ENCODE measurements around the gene DGKG. TPM values are rescaled to one million over a fixed set of nuclear protein-coding genes. Genes with fewer than 3 reads are reported as not detected.

The DGKG gene
- 0.07 and 0.11 TPM in 2 replicates for polyA plus RNA-seq (2013)

DNA sequence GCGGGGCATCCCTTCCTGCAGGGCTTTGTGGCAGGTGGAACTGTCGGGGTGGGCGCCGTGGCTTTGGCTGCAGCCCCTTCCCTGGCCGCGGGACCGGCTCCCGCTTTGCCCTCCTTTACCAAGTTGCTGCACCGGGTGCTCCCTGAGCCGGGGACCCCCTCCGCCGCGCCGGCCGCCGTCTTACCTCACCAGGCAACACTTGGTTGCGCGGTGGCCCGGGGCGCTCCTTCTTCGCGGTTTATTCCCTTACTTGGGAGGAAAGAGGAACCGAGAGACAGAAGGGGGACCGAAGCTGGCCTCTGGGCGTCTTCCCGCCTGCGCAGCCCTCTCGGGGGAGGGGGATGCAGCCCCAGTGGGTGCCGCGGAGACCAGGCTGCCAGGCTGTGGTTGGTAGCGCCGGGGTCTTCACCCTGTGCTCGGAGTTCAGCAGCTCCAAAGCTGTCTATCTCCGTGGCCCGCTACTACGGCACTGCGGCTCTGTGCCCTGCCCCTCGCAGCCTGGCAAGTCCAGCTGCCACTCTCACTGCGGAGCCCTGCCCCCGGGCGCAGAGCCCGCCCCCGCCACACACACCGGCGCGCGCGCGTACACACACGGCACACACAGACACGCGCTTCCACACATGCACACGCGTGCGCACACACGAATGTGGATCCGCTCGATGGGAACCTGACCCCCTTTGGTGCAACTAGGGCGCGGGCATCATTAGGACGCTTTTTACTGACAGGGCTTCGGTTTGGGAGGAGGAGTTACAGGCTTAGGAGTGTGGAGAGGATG lies at the start of gene DGKG:
Gene DGKG, minus strand, starts transcription at position 473 of the 775 bp plus-strand sequence. CDS start 41,775 bp downstream, outside the sequence.
- Histone ChIP-seq H3K36me3 (ENCODE audit: control insufficient read depth in 1 of 2, insufficient read depth in 2 of 2, low read length in 2 of 2) (no peaks in the 10 kb centered on the region), H3K14ac (ENCODE audit: low read length) (no peak within 1 kb of the TSS), H3K23ac (ENCODE audit: low read length) (no peak within 1 kb of the TSS), H3K27me3 (ENCODE audit: insufficient read depth, low read length) (peaks cover 46% of the 10 kb centered on the region), H4K91ac (ENCODE audit: low read depth, low read length) (no peak within 1 kb of the TSS), H3K4ac (ENCODE audit: low read depth, low read length) (no peak within 1 kb of the TSS), H2BK12ac (ENCODE audit: low read length) (no peak within 1 kb of the TSS), H3K9ac (ENCODE audit: low read length) (no peak within 1 kb of the TSS), H2BK120ac (ENCODE audit: insufficient read depth, low read length, poor library complexity) (no peak within 1 kb of the TSS), H2AFZ (ENCODE audit: insufficient read depth, low read length, poor library complexity) (no peak within 1 kb of the TSS), H4K8ac (ENCODE audit: low read depth, low read length) (no peak within 1 kb of the TSS), H3K4me3 (ENCODE audit: low read depth, low read length) (no peak within 1 kb of the TSS), H3K9me3 (ENCODE audit: insufficient read depth, low read depth, low read length) (peaks cover 5% of the 10 kb centered on the region), H3K4me1 (ENCODE audit: control insufficient read depth in 1 of 2, insufficient read depth in 2 of 2, low read length in 2 of 2) (peaks cover 3% of the 10 kb centered on the region in 2 experiments), H4K12ac (ENCODE audit: low read depth, low read length) (no peak within 1 kb of the TSS), H3K27ac (ENCODE audit: low read depth, low read length) (no peak within 1 kb of the TSS), H3K4me2 (ENCODE audit: low read length) (peak within 1 kb of the TSS; percentile 44), H2BK5ac (ENCODE audit: low read depth, low read length, poor library complexity) (no peak within 1 kb of the TSS), H3K79me1 (ENCODE audit: low read length) (no peaks in the 10 kb centered on the region), H2AK5ac (ENCODE audit: low read length) (no peak within 1 kb of the TSS), H3K79me2 (ENCODE audit: control insufficient read depth, insufficient read depth, low read length, poor library complexity) (no peaks in the 10 kb centered on the region), H3K18ac (ENCODE audit: low read length) (no peak within 1 kb of the TSS)
- WGBS (ENCODE audit: extremely low coverage, insufficient coverage, insufficient read length), result no CpG with 5 or more reads among the region's 62 CpGs
- DNase-seq, result peak in 1 of 2 donors; percentile 8

DNA sequence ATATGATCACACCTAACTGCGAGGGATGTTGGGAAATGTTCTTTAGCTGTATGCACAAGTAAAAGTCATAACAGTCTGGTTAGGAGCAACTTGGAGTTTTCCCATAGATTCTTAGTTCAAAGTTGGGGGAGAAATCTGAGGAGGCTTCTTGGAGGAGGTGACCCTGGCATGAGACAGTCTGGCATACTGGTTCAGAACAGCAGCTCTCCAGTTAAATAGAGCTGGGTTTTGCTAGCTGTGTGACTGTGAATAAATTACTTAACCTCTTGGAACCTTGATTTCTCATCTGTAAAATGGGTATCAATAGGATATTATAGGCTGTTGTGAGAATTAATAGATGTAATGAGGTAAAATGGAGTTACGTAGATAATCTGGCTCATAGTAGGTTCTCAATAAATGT lies 49.1 kb upstream of the DGKG start:
- no peak overlapping the region for H4K8ac ChIP-seq (ENCODE audit: low read depth, low read length)
- no peak overlapping the region for H3K18ac ChIP-seq (ENCODE audit: low read length)
- peaks cover 3% of the 10 kb centered on the region for H3K9me3 ChIP-seq (ENCODE audit: insufficient read depth, low read depth, low read length)
- no peak overlapping the region for H3K4me2 ChIP-seq (ENCODE audit: low read length)
- H3K36me3 ChIP-seq (ENCODE audit: control insufficient read depth in 1 of 2, insufficient read depth in 2 of 2, low read length in 2 of 2), result no peaks in the 10 kb centered on the region
- no peak overlapping the region for H3K27ac ChIP-seq (ENCODE audit: low read depth, low read length)
- H3K79me1 ChIP-seq (ENCODE audit: low read length), result no peaks in the 10 kb centered on the region
- no peak overlapping the region for H4K12ac ChIP-seq (ENCODE audit: low read depth, low read length)
- H2BK5ac ChIP-seq (ENCODE audit: low read depth, low read length, poor library complexity), result no peak overlapping the region
- no peak overlapping the region for H3K4me3 ChIP-seq (ENCODE audit: low read depth, low read length)
- H3K4me1 ChIP-seq (ENCODE audit: control insufficient read depth in 1 of 2, insufficient read depth in 2 of 2, low read length in 2 of 2), result peaks cover 0 to 7% of the 10 kb centered on the region in 2 experiments
- no peak overlapping the region for H2BK12ac ChIP-seq (ENCODE audit: low read length)
- H3K23ac ChIP-seq (ENCODE audit: low read length), result no peak overlapping the region
- H2BK120ac ChIP-seq (ENCODE audit: insufficient read depth, low read length, poor library complexity), result no peak overlapping the region
- H2AFZ ChIP-seq (ENCODE audit: insufficient read depth, low read length, poor library complexity), result no peak overlapping the region
- H3K27me3 ChIP-seq (ENCODE audit: insufficient read depth, low read length), result peaks cover 2% of the 10 kb centered on the region
- DNase-seq, result no peak
- H3K79me2 ChIP-seq (ENCODE audit: control insufficient read depth, insufficient read depth, low read length, poor library complexity), result no peaks in the 10 kb centered on the region
- H4K91ac ChIP-seq (ENCODE audit: low read depth, low read length), result no peak overlapping the region
- 100% methylated on average over 1 of the region's 2 CpGs for WGBS (ENCODE audit: extremely low coverage, insufficient coverage, insufficient read length)
- H3K9ac ChIP-seq (ENCODE audit: low read length), result no peak overlapping the region
- H2AK5ac ChIP-seq (ENCODE audit: low read length), result no peak overlapping the region
- H3K4ac ChIP-seq (ENCODE audit: low read depth, low read length), result no peak overlapping the region
- no peak overlapping the region for H3K14ac ChIP-seq (ENCODE audit: low read length)

DNA sequence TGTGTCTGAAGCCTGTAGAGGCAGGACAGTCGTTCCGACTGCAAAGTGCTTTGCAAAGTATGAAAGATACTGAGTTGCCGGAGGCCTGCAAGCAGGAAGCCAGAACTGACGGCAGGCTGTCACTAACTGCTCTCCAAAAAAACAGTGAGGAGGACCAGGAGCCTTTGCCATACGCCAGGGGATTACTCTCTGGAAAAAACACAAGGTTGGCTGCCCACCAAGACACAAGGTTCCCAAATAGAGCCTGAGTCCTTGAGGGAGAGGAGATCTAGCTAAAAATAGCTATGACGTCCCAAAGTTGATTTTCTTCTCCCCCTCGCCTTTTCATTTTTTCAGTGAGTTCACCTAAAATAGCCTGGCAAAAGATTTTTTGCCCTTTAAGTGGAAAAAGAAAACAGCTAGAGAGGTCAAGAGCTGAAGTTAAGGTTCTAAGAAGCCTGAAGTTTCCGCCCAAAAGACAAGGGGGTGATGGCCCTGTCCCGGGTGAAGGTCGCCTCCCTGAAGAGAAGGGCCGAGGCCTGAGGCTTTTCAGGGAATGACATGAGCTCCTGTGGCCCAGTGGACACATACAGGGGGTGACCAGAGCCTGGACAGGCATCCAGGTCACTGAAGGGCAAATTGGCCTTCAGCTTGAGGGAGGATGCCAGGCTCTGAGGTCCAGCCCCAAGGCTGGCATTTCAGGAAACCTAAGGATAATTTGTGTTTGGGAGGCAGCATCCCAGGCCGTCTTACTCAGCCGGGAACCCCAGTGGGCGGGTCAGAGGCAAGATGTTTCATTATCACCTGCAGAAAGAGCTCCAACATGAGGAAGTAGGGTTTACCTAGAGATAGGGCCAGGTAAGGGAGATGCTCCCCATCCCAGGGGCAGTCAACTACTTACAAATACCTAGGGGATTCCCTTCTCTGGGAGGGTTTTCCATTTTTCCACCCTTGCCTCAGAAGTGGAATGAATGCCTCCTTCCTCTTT lies 44.9 kb upstream of the DGKG start:
- H4K8ac ChIP-seq (ENCODE audit: low read depth, low read length), result no peak overlapping the region
- H3K27me3 ChIP-seq (ENCODE audit: insufficient read depth, low read length), result no peaks in the 10 kb centered on the region
- H3K14ac ChIP-seq (ENCODE audit: low read length), result no peak overlapping the region
- H3K4me3 ChIP-seq (ENCODE audit: low read depth, low read length), result no peak overlapping the region
- peaks cover 3% of the 10 kb centered on the region for H3K9me3 ChIP-seq (ENCODE audit: insufficient read depth, low read depth, low read length)
- H2BK5ac ChIP-seq (ENCODE audit: low read depth, low read length, poor library complexity), result no peak overlapping the region
- H2AFZ ChIP-seq (ENCODE audit: insufficient read depth, low read length, poor library complexity), result no peak overlapping the region
- H3K4ac ChIP-seq (ENCODE audit: low read depth, low read length), result no peak overlapping the region
- no peak overlapping the region for H3K27ac ChIP-seq (ENCODE audit: low read depth, low read length)
- H4K91ac ChIP-seq (ENCODE audit: low read depth, low read length), result no peak overlapping the region
- no peaks in the 10 kb centered on the region for H3K79me1 ChIP-seq (ENCODE audit: low read length)
- H3K4me1 ChIP-seq (ENCODE audit: control insufficient read depth in 1 of 2, insufficient read depth in 2 of 2, low read length in 2 of 2), result no peaks in the 10 kb centered on the region
- H3K4me2 ChIP-seq (ENCODE audit: low read length), result no peak overlapping the region
- DNase-seq, result no peak
- WGBS (ENCODE audit: extremely low coverage, insufficient coverage, insufficient read length), result no CpG with 5 or more reads among the region's 14 CpGs
- no peak overlapping the region for H3K9ac ChIP-seq (ENCODE audit: low read length)
- no peak overlapping the region for H2BK120ac ChIP-seq (ENCODE audit: insufficient read depth, low read length, poor library complexity)
- H4K12ac ChIP-seq (ENCODE audit: low read depth, low read length), result no peak overlapping the region
- H3K79me2 ChIP-seq (ENCODE audit: control insufficient read depth, insufficient read depth, low read length, poor library complexity), result no peaks in the 10 kb centered on the region
- H3K18ac ChIP-seq (ENCODE audit: low read length), result no peak overlapping the region
- no peak overlapping the region for H2BK12ac ChIP-seq (ENCODE audit: low read length)
- no peaks in the 10 kb centered on the region for H3K36me3 ChIP-seq (ENCODE audit: control insufficient read depth in 1 of 2, insufficient read depth in 2 of 2, low read length in 2 of 2)
- no peak overlapping the region for H3K23ac ChIP-seq (ENCODE audit: low read length)
- no peak overlapping the region for H2AK5ac ChIP-seq (ENCODE audit: low read length)

DNA sequence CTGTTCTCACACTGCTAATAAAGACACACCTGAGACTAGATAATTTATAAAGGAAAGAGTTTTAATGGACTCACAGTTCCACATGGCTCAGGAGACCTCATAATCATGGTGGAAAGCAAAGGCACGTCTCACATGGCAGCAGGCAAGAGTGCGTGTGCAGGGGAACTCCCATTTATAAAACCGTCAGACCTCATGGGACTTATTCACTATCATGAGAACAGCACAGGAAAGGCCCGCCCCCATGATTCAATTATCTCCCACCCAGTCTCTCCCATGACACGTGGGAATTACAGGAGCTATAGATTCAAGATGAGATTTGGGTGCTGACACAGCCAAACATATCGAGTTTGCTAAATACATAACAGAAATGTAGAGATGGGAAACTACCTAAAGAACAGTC lies 39.5 kb upstream of the DGKG start:
- Histone ChIP-seq H3K27ac (ENCODE audit: low read depth, low read length) (no peak overlapping the region), H3K9me3 (ENCODE audit: insufficient read depth, low read depth, low read length) (peaks cover 2% of the 10 kb centered on the region), H3K4ac (ENCODE audit: low read depth, low read length) (no peak overlapping the region), H3K79me2 (ENCODE audit: control insufficient read depth, insufficient read depth, low read length, poor library complexity) (no peaks in the 10 kb centered on the region), H3K4me2 (ENCODE audit: low read length) (no peak overlapping the region), H2AK5ac (ENCODE audit: low read length) (no peak overlapping the region), H3K18ac (ENCODE audit: low read length) (no peak overlapping the region), H2BK5ac (ENCODE audit: low read depth, low read length, poor library complexity) (no peak overlapping the region), H3K9ac (ENCODE audit: low read length) (no peak overlapping the region), H3K4me3 (ENCODE audit: low read depth, low read length) (no peak overlapping the region), H3K36me3 (ENCODE audit: control insufficient read depth in 1 of 2, insufficient read depth in 2 of 2, low read length in 2 of 2) (no peaks in the 10 kb centered on the region), H4K12ac (ENCODE audit: low read depth, low read length) (no peak overlapping the region), H2BK12ac (ENCODE audit: low read length) (no peak overlapping the region), H3K79me1 (ENCODE audit: low read length) (no peaks in the 10 kb centered on the region), H2BK120ac (ENCODE audit: insufficient read depth, low read length, poor library complexity) (no peak overlapping the region), H3K23ac (ENCODE audit: low read length) (no peak overlapping the region), H4K8ac (ENCODE audit: low read depth, low read length) (no peak overlapping the region), H3K14ac (ENCODE audit: low read length) (no peak overlapping the region), H4K91ac (ENCODE audit: low read depth, low read length) (no peak overlapping the region), H3K27me3 (ENCODE audit: insufficient read depth, low read length) (no peaks in the 10 kb centered on the region), H3K4me1 (ENCODE audit: control insufficient read depth in 1 of 2, insufficient read depth in 2 of 2, low read length in 2 of 2) (no peaks in the 10 kb centered on the region), H2AFZ (ENCODE audit: insufficient read depth, low read length, poor library complexity) (no peak overlapping the region)
- no peak for DNase-seq
- WGBS (ENCODE audit: extremely low coverage, insufficient coverage, insufficient read length), result no CpG with 5 or more reads among the region's 6 CpGs
